Posterior cingulate gyrus (tissue), 11 donors: ENCODE data around the gene ANKRD11.
"Not testable (repeated sequence)": the region's sequence is repeated elsewhere in the genome, so short reads cannot be mapped to it uniquely, and the experiment has no call there.

ENCODE experiments used
- DNase-seq, 10 donors: peaks; one replicate each; pipeline versions ENCODE4 v3.0.0 to v3.0.0-alpha.2; 2020 to 2021; ENCODE audit warnings: mixed read lengths in 3 of 10
- intact Hi-C: fragments of 100-400 bp; cut with DNase I; formaldehyde crosslinking; loops from one replicate; pipeline ENCODE4 v1.15.1; 2023

ANKRD11 gene

GRCh38 chr16:89393738-89394406, 96.5 kb downstream of the ANKRD11 start:
- DNase-seq = peak in 1 of 10 donors; percentile 52
- intact Hi-C loops = no loop called here

DNA sequence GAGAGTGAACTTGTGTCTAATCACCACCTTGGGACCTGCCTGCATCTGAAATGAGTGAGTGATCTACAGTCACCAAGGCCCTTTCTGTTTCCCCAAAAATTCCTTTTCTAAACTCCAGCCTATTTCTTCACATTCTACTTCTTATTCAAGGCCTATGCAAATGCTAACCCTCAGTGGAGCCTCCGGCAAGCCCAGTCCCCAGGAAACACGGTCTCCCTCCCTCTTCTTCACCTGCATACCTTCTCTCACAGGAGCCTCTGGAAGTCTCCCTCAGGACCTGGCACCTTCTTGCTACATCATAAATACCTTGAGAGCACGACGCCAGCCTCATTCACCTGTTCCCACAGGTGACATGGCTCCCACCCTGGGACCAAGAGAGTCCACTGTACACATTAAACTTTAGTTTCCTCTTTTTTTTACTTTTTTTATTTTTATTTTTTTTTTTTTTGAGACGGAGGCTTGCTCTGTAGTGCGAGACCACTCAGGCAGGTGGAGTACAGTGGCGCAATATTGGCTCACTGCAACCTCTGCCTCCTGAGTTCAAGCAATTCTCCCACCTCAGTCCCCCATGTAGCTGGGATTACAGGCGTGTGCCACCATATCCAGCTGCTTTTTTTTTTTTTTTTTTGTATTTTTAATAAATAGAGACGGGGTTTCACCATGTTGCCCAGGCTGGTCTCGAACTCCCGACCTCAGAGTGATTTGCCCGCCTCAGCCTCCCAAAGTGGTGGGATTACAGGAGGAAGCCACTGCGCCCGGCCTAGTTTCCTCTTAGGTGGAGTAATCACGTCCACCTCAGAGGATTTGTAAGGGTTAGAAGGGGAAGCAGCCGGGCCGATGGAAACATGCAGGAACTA, 97.3 kb downstream of the ANKRD11 start:
- DNase-seq = no peak
- intact Hi-C loops = no loop called here

DNA sequence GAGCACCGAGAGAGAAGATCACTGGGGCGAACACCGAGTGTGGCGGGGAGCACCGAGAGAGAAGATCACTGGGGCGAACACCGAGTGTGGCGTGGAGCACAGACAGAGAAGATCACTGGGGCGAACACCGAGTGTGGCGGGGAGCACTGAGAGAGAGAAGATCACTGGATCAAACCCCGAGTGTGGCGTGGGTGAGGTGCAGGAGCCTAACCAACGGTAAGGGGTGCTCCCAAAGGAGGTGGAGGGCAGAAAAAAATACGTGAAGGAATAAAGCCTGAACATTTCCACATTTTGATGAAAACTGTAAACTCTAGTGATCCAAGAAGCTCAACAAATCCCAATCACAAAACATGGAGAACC, 100.2 kb downstream of the ANKRD11 start:
- intact Hi-C loops, DNase-seq: not testable (repeated sequence)

DNA sequence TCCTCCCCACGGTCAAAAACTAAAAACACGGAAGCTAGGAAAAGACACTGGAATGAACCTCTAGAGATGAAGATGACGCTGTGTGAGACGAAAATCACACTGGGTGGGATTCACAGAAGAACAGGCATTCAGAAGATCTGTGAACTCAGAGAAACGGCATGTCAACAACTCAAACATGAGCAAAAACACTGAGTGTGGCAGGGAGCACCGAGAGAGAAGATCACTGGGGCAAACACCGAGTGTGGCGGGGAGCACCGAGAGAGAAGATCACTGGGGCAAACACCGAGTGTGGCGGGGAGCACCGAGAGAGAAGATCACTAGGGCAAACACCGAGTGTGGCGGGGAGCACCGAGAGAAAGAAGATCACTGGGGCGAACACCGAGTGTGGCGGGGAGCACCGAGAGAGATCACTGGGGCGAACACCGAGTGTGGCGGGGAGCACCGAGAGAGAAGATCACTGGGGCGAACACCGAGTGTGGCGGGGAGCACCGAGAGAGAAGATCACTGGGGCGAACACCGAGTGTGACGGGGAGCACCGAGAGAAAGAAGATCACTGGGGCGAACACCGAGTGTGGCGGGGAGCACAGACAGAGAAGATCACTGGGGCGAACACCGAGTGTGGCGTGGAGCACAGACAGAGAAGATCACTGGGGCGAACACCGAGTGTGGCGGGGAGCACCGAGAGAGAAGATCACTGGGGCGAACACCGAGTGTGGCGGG, 100.7 kb downstream of the ANKRD11 start:
- intact Hi-C loops = loop anchor here (5.0 kb wide), 1 partner anchor 37 kb away; no protein-coding TSS in a partner anchor
- DNase-seq = not testable (repeated sequence)

DNA sequence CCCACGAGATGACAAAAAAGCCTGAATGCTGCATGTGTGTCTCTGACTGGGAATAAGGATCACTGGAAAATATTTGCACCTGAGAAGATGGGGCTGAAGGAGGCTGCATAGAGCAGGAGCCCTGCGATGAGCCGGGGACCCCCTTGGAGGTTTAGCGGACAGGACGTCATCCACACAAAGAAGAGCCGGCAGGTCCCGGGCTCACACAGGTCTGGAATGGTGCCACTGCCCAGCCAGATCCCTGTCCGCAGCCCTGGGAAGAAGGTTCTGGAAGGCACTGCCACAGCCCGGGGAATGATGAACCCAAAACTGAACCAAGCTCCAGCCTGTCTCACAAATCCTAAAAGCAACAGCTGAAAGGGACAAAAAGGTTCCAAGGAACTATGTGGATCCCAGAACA, 101.8 kb downstream of the ANKRD11 start:
- intact Hi-C loops = loop anchor here (5.0 kb wide), 1 partner anchor 36 kb away; no protein-coding TSS in a partner anchor
- DNase-seq = peak in 1 of 10 donors; percentile 64

GRCh38 chr16:89386306-89387185, 103.8 kb downstream of the ANKRD11 start:
- peak in 1 of 10 donors; percentile 82 for DNase-seq
- intact Hi-C loops = loop anchor here (5.0 kb wide), 1 partner anchor 34 kb away; no protein-coding TSS in a partner anchor

DNA sequence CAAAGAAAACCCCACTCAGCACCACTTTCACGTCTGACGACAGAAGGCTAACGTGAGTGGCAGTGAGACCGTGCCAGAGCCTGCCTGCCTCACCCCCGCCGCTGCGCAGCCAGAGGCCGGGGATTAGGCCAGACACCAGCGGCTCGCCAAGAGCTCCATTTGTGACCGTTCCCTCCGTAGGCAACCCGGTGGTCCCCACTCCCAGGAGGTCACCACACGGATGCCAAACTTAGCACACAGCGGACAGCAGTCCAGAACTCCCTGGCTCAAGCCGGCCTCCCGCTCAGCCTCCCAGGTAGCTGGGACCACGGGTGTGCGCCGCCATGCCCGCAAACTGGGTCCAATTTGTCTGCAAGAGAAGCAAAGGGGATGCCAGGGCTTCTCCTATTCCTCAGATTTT, 104.6 kb downstream of the ANKRD11 start:
- DNase-seq = no peak
- intact Hi-C loops = loop anchor here (5.0 kb wide), 1 partner anchor 33 kb away; no protein-coding TSS in a partner anchor

DNA sequence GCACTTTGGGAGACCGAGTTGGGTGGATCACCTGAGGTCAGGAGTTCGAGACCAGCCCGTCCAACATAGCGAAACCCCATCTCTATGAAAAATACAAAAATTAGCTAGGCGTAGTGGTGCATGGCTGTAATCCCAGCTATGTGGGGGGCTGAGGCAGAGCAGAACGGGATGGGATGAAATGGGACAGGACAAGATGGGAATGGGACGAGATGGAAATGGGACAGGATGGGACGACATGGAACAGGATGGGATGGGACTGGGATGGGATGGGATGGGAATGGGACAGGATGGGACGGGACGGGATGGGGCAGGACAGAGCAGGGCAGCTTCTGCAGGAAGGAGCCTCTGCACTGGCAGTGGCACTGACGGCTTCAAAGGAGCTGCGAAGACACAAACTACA, 106.1 kb downstream of the ANKRD11 start:
- DNase-seq = no peak
- intact Hi-C loops = no loop called here

DNA sequence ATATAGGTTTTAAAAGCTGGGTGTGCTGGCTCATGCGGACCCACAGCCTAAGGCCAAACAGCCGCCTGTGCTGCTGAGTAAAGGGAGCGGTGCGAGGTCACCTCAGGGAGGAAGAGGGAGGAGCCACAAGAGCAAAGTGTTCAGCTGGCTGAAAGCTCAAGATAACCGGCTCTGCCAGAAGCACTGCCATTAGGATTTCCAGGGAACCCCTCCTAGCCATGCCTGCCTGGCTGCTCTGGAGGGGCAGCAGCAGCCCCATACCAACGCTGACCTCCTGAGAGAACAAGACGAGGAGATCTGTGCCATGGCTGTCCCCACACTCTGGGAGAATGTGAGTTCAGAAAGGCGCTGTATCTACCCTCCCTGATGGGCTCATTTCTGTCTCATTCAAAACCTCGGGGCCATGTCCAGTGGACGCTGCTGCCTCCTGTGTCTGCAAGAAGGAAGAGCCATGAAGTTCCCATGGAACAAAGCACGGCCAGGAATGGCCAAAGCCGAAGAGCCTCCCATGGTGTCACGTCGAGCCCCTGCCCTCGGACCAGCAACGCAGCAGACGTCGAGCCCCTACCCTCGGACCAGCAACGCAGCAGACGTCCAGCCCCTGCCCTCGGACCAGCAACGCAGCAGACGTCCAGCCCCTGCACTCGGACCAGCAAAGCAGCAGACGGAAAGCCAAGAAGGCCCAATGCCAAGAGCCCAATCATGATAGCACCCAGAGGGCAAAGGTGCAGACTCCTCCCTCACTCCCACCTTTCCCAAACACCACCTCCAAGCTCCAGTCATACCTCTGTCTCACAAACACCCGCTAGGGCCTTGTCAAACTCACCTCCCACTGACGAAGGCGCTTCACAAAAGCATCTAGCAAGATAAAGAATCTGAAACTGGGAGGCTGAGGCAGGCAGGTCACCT, 107.0 kb downstream of the ANKRD11 start:
- intact Hi-C loops = no loop called here

GRCh38 chr16:89382555-89382954, 107.8 kb downstream of the ANKRD11 start:
- intact Hi-C loops = not testable (repeated sequence)
- DNase-seq = peak in 2 of 10 donors; percentile 23 to 33

More for the DNA sequence above, 107.0 kb downstream of the ANKRD11 start:
- DNase-seq = peak in 2 of 10 donors; percentile 22 to 54

DNA sequence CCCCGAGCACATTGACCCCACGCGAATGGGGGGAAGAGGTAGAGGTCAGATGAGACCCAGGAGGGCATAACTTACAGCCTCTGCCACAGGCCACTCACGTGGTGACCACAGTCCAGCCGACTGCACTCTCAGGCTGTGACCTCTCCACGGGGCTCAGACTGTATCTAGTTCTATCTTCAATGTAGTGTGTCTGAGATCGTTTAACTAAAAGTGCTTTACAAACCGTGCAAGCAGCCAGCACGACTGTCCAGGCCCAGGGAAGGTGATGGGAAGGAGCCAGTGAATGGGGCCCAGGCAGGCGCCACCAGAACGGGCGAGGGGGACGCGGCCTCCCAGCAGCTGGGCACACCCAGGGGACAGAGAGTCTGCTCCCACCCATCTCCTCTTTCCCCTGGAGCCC, 108.6 kb downstream of the ANKRD11 start:
- intact Hi-C loops = no loop called here
- peak in 2 of 10 donors; percentile 23 to 65 for DNase-seq

DNA sequence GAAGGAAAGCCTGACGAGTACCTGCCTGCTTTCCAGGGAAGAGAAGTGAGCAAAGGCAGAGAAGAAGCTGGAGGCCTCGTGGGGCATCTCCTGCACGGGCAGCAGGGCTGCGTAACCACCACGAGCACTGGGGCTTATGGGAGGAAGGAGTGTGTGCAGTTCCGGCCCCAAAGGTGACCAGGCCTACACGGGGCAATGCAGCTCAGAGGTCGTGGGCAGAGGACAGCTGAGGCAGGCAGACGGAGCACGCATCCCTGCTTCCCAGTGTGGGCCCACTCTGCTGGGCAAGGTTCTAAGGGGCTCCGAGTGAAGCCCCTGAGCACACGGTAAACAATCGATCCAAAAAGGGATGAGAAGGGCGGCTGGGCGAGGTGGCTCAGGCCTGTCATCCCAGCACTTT, 109.7 kb downstream of the ANKRD11 start:
- peak in 3 of 10 donors; percentile 41 to 70 (median 61) for DNase-seq
- intact Hi-C loops = no loop called here

DNA sequence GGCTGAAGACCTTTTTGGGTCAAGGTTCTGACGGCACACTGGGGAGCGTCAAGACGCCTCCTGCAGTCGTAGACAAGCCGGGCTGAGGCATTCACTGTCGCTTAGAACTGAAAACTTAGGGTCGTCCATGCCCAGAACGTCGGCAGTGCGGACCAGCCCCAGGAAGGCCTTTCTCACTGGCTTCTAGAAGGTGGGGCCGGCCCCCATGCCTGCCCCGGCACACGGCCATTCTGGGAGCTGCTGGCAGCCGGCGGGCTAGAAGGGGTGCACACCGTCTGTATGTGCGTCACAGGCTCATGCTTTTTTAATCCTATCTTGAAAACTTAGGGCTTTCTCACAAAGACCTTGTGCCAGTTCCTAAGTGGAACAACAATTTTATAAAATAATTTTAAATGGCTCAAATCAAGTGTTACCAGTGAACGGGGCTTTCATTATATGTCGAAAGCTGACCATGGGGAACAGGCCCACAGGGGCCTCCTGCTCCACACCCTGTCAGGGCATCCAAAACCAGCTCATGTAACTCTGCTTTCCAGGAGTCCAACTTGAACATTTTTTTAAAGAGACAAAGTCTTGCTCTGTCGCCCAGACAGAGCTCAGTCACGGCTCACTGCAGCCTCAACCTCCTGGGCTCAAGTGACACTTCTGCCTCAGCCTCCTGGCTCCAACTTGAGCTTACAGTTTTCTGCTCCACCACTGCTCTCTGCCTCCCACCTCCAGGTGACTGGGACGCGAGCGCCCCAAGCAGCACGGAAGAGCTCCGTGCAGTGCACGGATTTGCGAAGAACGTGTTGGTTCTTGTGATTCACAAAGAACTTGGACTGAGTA, 111.2 kb downstream of the ANKRD11 start:
- intact Hi-C loops = no loop called here

DNA sequence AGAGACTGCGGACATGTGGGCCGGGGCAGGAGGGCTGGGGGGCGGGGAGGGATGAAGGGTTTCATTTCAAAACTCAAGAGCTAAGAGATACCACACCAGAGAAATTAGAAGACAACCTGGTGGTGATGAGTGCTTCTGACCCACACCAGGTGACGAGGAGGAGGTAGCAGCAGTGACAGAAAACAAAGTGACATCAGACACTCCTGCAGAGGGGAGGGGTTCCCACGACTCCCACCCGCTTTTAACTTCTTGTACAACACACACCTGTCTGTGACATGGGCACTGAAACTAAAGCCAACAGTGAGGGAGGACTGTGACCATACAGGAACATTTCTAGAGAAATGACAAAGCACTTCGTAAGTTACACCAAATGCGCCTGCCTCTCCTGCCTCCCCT, 112.9 kb downstream of the ANKRD11 start:
- intact Hi-C loops = no loop called here
- no peak for DNase-seq

More for the DNA sequence above, 111.2 kb downstream of the ANKRD11 start:
- DNase-seq = peak in 2 of 10 donors; percentile 88 to 90

DNA sequence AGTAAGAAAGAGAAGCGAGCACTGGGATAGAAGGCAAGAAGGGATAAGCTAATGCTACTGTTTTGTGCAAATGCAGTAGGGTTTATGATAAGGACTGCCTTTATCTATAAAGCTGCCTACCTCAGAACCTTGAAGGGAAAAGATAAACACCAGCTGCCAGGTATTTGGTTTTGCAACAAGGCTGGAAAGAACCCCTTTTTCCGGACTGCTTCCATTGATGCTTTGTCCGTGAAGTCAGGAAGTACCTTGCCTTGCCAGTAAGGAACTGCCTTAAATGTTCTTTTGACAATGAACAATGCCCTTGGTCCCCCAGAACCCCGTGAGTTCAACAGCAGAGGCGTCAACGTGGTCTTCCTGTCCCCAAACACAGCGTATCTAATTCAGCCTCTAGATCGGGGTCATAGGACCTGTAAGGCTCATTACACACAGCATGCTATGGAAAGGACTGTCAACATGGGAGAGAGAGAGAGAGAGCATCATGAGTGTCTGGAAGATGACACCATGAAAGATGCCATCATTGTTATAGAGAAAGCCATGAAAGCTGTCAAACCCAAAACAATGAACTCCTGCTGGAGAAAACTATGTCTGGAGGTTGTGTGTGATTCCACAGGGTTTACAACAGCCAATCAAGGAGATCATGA, 113.4 kb downstream of the ANKRD11 start:
- intact Hi-C loops = no loop called here
- no peak for DNase-seq

- intact Hi-C loops = no loop called here
- peak in 2 of 10 donors; percentile 51 to 57 for DNase-seq
Measured at GRCh38 chr16:89375686-89376085, 114.7 kb downstream of the ANKRD11 start.

DNA sequence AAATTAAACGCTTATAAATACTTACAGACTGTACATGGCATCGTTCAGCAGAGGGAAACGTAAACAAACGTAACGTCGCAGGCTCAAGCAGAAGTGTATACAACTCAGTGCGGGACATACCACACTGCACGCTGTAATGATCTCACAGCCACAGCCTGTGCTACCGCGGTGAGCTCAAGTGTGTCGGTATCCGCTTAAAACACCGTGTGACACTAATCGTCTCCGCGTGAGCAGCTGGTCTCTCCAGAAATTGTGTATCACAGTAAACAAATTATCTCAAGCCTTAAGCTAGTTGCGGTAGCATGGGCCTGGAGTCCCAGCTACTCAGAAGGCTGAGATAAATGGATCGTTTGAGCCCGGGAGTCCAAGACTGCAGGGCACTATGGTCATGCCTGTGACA, 115.3 kb downstream of the ANKRD11 start:
- peak in 2 of 10 donors; percentile 16 to 75 for DNase-seq
- intact Hi-C loops = no loop called here
